ENCODE data around the gene SH3RF3. TPM values are rescaled to one million over a fixed set of nuclear protein-coding genes. Genes with fewer than 3 reads are reported as not detected.
"Not testable (repeated sequence)": the region's sequence is repeated elsewhere in the genome, so short reads cannot be mapped to it uniquely, and the experiment has no call there.

SH3RF3 gene
- total RNA-seq, 2 experiments from 2014 or later, result 0.05 to 0.06 TPM

DNA sequence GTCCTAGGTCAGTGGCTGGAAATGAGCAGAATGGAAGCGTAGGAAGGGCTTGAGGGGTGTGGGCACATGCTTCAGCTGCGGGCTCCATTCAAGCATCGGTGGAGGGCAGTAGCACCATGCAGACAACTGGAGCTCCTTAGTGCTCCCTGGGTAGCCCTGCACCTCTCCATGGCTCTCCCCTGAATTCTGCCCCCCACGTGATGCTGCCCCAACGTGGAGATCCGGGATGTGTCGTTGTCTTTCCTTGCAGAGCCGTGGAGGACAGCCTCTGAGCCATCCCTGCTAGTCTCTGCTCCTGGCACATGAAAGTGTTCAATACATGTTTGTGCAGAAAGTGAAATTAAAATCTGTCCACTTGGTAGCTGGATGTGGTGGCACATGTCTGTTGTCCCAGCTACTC lies 94.5 kb downstream of the SH3RF3 start:
- DNase-seq, result peak; percentile 21
- peaks cover 9% of the 10 kb centered on the region for H3K4me1 Mint-ChIP-seq
- H3K9me3 Mint-ChIP-seq (ENCODE audit: low read depth), result no peaks in the 10 kb centered on the region
- H3K27me3 Mint-ChIP-seq, result peaks cover 79% of the 10 kb centered on the region
- H3K4me3 Mint-ChIP-seq, result no peak overlapping the region
- no peak overlapping the region for H3K27ac Mint-ChIP-seq
- no peaks in the 10 kb centered on the region for H3K36me3 Mint-ChIP-seq
- no peak for ATAC-seq
- CTCF ChIA-PET, result interaction anchor here (1.5 kb wide), 1 partner anchor 10 kb away, joined by 3 read pairs; no protein-coding TSS in a partner anchor

DNA sequence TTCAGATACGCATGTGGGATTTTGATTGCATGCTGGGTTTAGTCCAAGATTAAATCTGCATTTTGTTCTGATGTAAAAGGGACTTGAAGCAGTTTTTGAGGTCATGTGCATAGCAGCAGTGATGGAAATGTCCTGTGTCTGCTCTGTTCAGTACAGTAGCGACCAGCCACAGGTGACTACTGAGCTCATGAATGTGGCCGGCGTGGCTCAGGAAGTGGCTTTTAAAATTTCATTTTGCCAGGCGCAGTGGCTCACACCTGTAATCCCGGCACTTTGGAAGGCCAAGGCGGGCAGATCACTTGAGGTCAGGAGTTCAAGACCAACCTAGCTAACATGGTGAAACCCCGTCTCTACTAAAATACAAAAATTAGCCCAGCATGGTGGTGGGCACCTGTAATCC lies 95.3 kb downstream of the SH3RF3 start:
- not testable (repeated sequence) for H3K4me3 Mint-ChIP-seq; H3K9me3 Mint-ChIP-seq (ENCODE audit: low read depth); H3K4me1 Mint-ChIP-seq; H3K36me3 Mint-ChIP-seq; ATAC-seq; H3K27ac Mint-ChIP-seq
- CTCF ChIA-PET, result interaction anchor here (1.5 kb wide), 1 partner anchor 10 kb away, joined by 3 read pairs; no protein-coding TSS in a partner anchor
- peak; percentile 35 for DNase-seq
- H3K27me3 Mint-ChIP-seq, result peaks cover 79% of the 10 kb centered on the region

DNA sequence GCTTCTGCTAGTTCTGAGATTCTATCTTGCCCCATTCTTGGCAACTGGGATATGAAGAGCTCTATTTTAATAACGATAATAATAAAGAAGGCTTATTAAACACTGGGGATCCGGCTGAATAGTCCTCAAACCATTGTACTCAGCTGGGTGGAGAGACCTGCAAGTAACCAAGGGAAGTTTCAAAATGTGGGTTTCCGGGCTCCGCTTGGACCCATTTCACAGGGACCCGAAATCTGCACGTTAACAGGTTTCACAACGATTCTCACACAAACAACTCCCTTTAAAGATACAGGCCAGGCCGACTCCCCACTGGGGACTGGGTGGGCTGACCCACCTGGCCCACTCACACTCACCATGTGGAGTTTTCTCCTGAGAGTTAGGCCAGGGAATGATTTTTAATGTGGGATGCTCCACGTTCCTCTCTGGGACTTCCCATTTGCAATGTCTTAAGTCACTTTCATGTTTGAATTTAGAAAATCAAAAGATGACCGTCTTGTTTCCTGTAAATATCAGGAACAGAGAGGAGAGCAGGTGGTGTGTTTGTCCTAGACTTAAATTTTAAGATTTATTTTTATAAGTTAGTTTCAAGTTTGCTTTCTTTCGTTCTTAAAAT lies 96.3 kb downstream of the SH3RF3 start:
- Mint-ChIP-seq H3K4me3 (no peak overlapping the region), H3K27ac (no peak overlapping the region), H3K36me3 (no peaks in the 10 kb centered on the region), H3K27me3 (peaks cover 71% of the 10 kb centered on the region), H3K4me1 (peaks cover 3% of the 10 kb centered on the region), H3K9me3 (ENCODE audit: low read depth) (no peaks in the 10 kb centered on the region)
- no peak for ATAC-seq
- CTCF ChIA-PET, result interaction anchor here (1.4 to 1.5 kb wide), 2 partner anchors 9 to 12 kb away, joined by 3 to 4 read pairs; no protein-coding TSS in a partner anchor
- DNase-seq, result peak; percentile 7

DNA sequence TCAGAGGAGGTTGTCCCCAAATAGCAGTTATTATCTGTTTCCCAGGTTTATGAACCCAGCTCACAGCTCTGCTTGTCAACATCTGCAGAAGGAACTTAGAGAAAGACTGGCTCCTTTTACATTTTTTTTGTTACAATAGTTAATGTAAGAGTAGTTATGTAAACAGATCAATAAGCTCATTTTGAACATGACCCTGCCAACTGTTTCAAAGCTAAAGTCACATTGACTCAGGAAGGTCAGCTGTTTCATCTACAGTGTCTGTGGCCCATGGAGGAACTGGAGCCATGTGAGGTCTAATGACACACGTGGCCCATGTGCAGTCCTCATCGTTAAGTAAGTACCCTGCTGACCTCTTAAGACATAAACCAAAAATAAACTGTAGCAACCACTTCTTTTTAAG lies 97.1 kb downstream of the SH3RF3 start:
- Mint-ChIP-seq H3K9me3 (ENCODE audit: low read depth) (no peaks in the 10 kb centered on the region), H3K36me3 (no peaks in the 10 kb centered on the region), H3K27me3 (peaks cover 70% of the 10 kb centered on the region), H3K4me3 (no peak overlapping the region), H3K4me1 (peaks cover 3% of the 10 kb centered on the region), H3K27ac (no peak overlapping the region)
- ATAC-seq (no peak), DNase-seq (no peak)
- CTCF ChIA-PET, result interaction anchor here (1.4 kb wide), 1 partner anchor 11 kb away, joined by 4 read pairs; no protein-coding TSS in a partner anchor

DNA sequence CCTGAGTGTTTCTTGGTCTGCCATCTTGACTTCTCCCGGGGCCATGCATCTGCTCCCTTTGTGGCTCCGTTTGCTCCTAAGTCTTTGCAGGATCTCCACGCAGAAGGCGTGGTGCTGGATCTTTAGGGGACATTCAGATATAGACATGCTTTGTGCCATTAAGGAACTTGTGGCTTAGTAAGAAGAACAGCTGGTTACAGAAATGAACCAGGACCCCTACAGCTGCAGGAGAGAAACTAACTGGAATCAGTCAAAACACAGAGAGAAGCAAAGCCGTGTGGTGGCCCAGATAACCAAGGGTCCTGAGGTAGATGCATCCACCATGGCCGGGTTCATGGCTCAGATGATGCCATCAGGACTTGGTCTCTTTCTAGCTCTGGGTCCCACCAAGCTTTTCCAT lies 97.6 kb downstream of the SH3RF3 start:
- CTCF ChIA-PET, result interaction anchor here (1.4 kb wide), 1 partner anchor 11 kb away, joined by 4 read pairs; no protein-coding TSS in a partner anchor
- Mint-ChIP-seq H3K27me3 (peaks cover 70% of the 10 kb centered on the region), H3K27ac (no peak overlapping the region), H3K4me3 (no peak overlapping the region), H3K36me3 (no peaks in the 10 kb centered on the region), H3K4me1 (peaks cover 3% of the 10 kb centered on the region), H3K9me3 (ENCODE audit: low read depth) (no peaks in the 10 kb centered on the region)
- no peak for ATAC-seq
- DNase-seq, result peak; percentile 26

DNA sequence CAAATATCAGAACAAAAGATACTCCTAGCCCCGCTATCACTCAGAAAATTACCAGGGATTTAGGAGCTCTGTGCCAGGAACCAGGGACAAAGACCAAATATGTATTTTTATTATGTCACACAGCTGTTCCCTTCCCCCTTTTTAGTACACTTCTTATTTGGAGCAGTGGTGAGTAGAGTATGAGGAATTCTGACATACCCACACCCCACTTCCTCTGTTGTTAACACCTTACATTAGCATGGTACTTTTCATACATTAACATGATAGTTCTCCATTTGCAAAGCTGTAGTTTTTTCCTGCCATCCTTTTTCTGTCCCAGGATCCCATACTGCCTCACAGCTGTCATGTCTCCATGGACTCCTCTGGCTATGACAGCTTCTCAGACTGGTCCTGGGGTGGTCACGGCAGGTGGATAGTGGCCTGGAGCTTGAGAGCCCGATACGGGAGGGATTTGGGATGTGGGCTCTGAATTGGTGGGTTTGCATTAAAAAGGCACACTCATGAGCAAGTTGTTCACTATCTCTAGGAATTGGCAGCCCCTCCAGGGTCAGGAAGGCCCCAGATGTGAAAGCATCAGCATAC lies 100.2 kb downstream of the SH3RF3 start:
- no peaks in the 10 kb centered on the region for H3K36me3 Mint-ChIP-seq
- no peak overlapping the region for H3K4me3 Mint-ChIP-seq
- DNase-seq (no peak), ATAC-seq (no peak)
- no peak overlapping the region for H3K27ac Mint-ChIP-seq
- peaks cover 71% of the 10 kb centered on the region for H3K27me3 Mint-ChIP-seq
- CTCF ChIA-PET, result no interaction called here
- H3K4me1 Mint-ChIP-seq, result peaks cover 2% of the 10 kb centered on the region
- H3K9me3 Mint-ChIP-seq (ENCODE audit: low read depth), result no peaks in the 10 kb centered on the region

DNA sequence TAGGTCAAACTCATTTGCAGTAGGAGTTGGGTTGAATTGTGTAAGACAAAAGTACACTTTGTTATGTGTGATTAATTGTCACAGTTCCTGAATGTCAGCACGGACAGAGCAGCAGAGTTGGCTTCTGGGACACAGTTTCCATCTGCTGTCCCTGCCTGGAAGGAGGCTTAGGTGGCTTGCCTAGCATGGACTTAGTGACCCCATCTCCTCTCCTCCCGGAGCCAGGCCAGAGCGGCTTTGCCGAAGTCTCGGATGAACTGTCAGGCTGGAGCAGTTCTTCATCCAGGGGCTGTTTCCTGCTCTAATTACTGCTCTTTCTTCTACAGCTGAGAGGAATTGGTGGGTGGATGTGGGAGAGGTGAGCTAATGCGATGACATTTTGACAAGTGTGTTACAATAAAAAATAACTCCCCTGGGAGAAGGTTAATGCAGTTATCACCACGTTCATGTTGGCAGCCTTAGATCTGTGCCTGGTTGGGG lies 102.0 kb downstream of the SH3RF3 start:
- DNase-seq (no peak), ATAC-seq (no peak)
- Mint-ChIP-seq H3K27me3 (peaks cover 66% of the 10 kb centered on the region), H3K36me3 (no peaks in the 10 kb centered on the region), H3K4me3 (no peak overlapping the region), H3K4me1 (no peaks in the 10 kb centered on the region), H3K27ac (no peak overlapping the region), H3K9me3 (ENCODE audit: low read depth) (no peaks in the 10 kb centered on the region)
- CTCF ChIA-PET, result no interaction called here

DNA sequence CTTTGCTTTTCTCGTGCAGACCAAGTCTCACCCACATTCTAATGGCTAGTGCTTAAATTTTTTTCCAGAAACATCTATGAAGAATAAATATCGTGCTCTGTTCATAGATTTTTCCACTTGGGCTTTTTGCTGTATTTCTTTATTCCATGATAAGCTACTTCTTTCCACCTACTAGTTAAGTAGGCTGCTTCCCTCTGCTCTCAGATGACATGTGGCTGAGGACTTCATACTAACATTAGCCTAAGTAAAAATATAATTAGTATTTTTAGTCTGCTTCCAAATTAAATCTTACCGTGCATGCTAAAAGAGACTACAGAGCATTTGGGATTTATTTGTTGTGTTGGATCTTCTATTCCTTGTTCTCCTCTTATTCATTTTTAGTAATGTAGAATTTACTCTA lies 102.4 kb downstream of the SH3RF3 start:
- no peak overlapping the region for H3K4me3 Mint-ChIP-seq
- H3K27ac Mint-ChIP-seq, result no peak overlapping the region
- CTCF ChIA-PET, result no interaction called here
- no peaks in the 10 kb centered on the region for H3K4me1 Mint-ChIP-seq
- DNase-seq, result no peak
- H3K27me3 Mint-ChIP-seq, result peaks cover 62% of the 10 kb centered on the region
- H3K36me3 Mint-ChIP-seq, result no peaks in the 10 kb centered on the region
- ATAC-seq, result no peak
- H3K9me3 Mint-ChIP-seq (ENCODE audit: low read depth), result no peaks in the 10 kb centered on the region

DNA sequence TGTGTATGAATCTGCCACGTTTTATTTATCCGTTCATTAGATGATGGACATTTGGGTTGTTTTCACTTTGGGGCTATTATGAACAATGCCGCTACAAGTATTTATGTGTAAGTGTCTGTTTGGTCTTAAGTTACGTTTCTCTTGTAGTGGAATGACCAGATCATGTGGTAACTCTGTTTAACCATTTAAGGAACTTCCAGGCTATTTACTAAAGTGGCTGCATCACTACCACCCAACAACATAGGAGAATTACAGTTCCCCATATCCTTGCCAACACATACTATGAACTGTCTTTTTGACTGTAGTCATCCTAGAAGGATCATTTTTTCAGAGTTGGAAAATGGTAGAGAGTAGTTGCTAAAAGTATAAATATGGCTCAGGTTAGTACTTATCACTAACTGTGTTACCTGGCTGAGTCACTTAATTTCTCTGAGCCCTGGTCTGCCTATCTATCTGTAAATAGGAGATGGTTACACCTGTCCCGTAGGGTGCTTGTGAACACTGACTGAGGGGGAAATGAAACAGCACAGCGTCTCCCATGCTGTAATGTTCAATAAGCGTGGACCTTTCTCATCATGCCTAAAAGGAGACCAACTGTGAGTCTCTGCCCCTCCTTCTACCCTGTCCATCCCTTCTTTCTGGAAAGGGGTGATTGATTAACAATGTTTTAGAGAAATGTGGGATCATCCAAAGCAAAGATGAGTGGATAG lies 103.1 kb downstream of the SH3RF3 start:
- peaks cover 60% of the 10 kb centered on the region for H3K27me3 Mint-ChIP-seq
- CTCF ChIA-PET, result no interaction called here

DNA sequence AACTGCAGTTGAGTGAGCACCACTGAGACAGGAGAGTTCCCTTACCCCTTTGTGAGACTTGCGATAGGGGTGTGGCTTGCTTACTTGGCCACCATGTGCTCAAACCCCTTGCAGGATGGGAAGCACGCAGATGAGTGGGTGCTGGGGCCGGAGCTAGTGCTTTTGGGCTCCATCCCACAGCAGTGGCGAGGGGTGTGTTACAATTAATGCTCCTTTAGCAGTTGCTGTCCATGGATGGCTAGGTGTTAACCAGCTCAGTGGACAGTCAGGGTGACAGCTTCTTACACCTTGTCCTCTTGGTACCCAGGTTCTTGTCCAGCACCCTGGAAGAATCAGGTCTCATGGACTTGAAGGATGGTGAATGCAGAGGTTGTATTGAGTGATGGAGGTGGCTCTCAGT lies 103.9 kb downstream of the SH3RF3 start:
- DNase-seq, result peak; percentile 22
- H3K36me3 Mint-ChIP-seq, result no peaks in the 10 kb centered on the region
- H3K9me3 Mint-ChIP-seq (ENCODE audit: low read depth), result no peaks in the 10 kb centered on the region
- CTCF ChIA-PET, result no interaction called here
- peaks cover 3% of the 10 kb centered on the region for H3K4me1 Mint-ChIP-seq
- H3K27me3 Mint-ChIP-seq, result peaks cover 54% of the 10 kb centered on the region
- no peak overlapping the region for H3K27ac Mint-ChIP-seq
- no peak for ATAC-seq
- H3K4me3 Mint-ChIP-seq, result no peak overlapping the region

More for the DNA sequence above, 103.1 kb downstream of the SH3RF3 start:
- ATAC-seq, result no peak
- Mint-ChIP-seq H3K4me3 (no peak overlapping the region), H3K27ac (no peak overlapping the region), H3K4me1 (peaks cover 2% of the 10 kb centered on the region), H3K36me3 (no peaks in the 10 kb centered on the region), H3K9me3 (ENCODE audit: low read depth) (no peaks in the 10 kb centered on the region)
- DNase-seq, result peak; percentile 8

DNA sequence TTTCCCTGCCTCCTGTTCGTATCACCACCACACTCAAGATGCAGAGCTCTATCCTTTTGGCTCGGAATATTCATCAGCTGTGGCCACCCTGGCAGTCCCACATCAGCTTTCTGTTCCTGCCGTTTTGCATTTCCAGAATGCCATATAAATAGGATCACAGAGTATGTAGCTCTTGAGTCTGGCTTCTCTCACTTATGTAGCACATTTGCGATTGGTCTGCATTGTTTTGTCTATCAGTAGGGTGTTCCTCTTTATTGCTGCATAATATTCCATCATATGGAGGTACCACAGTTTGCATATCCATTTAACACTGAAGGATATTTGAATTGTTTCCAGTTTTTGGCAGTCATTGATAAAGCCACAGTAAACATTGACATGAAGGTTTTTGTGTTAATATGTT lies 104.6 kb downstream of the SH3RF3 start:
- no peak overlapping the region for H3K4me3 Mint-ChIP-seq
- CTCF ChIA-PET, result interaction anchor here (1.0 kb wide), 1 partner anchor 9 kb away, joined by 3 read pairs; no protein-coding TSS in a partner anchor
- no peaks in the 10 kb centered on the region for H3K36me3 Mint-ChIP-seq
- H3K4me1 Mint-ChIP-seq, result peaks cover 7% of the 10 kb centered on the region
- no peak overlapping the region for H3K27ac Mint-ChIP-seq
- ATAC-seq (no peak), DNase-seq (no peak)
- H3K27me3 Mint-ChIP-seq, result peaks cover 47% of the 10 kb centered on the region
- no peaks in the 10 kb centered on the region for H3K9me3 Mint-ChIP-seq (ENCODE audit: low read depth)

DNA sequence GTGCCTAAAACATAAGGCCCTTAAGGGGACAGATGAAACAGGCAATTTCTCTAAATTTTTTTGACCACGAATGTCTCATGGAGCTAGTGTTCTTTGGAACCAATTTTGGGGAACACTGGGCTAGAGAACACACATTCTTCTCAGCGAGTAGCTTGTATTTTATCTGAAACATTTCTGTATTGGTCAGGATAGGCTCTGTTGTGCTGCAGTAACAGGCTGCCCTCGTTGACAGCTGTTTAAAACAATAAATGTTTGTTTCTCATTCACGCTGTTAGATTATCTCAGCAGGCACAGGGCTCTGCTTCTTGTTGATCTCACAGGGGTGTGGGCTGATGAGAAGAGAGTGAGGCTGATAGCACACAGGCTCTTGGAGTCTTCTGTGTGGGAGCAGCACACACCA lies 105.3 kb downstream of the SH3RF3 start:
- H3K4me3 Mint-ChIP-seq, result no peak overlapping the region
- DNase-seq (no peak), ATAC-seq (no peak)
- H3K27ac Mint-ChIP-seq, result no peak overlapping the region
- peaks cover 40% of the 10 kb centered on the region for H3K27me3 Mint-ChIP-seq
- peaks cover 14% of the 10 kb centered on the region for H3K4me1 Mint-ChIP-seq
- H3K36me3 Mint-ChIP-seq, result no peaks in the 10 kb centered on the region
- H3K9me3 Mint-ChIP-seq (ENCODE audit: low read depth), result no peaks in the 10 kb centered on the region
- CTCF ChIA-PET, result interaction anchor here (1.0 kb wide), 1 partner anchor 10 kb away, joined by 3 read pairs; no protein-coding TSS in a partner anchor

DNA sequence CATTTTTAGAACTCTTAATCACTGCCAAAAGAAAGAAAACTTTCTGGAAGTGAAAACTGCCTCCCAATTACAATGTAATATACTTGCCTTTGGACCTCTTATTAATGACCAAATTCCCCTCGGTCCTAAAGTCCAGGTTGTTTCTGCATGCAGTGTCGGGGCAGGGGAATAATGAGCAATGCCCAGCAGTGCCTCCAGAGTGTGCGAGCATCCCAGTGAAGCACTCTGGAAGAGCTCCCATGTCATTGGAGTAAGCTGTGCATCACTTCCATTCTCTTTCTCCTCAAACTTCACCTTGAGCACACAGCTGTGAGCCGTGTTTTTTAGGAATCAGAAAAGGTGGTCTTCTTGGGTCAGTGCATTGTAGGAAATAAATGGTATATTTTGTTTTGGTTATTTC lies 107.1 kb downstream of the SH3RF3 start:
- H3K27ac Mint-ChIP-seq, result no peak overlapping the region
- peaks cover 14% of the 10 kb centered on the region for H3K4me1 Mint-ChIP-seq
- DNase-seq (peak; percentile 32), ATAC-seq (no peak)
- H3K27me3 Mint-ChIP-seq, result peaks cover 32% of the 10 kb centered on the region
- no peak overlapping the region for H3K4me3 Mint-ChIP-seq
- no peaks in the 10 kb centered on the region for H3K36me3 Mint-ChIP-seq
- no peaks in the 10 kb centered on the region for H3K9me3 Mint-ChIP-seq (ENCODE audit: low read depth)
- CTCF ChIA-PET, result no interaction called here
